Endodermal cell (in vitro differentiated cells): Measurements from ENCODE around the gene SH2D3C. TPM values are rescaled to one million over a fixed set of nuclear protein-coding genes. Genes with fewer than 3 reads are reported as not detected.

ENCODE experiments used
- DNase-seq: peaks from one replicate; pipeline ENCODE4 v3.0.0-alpha.2; 2017
- H3K27ac ChIP-seq: 2 replicates; pipeline ENCODE4 v1.5.1; 2013; ENCODE audit warnings: mild to moderate bottlenecking, low read depth, low read length, moderate library complexity
- H3K27me3 ChIP-seq: 2 replicates; pipeline ENCODE4 v1.6.1; 2013; ENCODE audit warnings: mild to moderate bottlenecking, low read length, moderate library complexity; ENCODE audit not compliant: insufficient read depth, control insufficient read depth, poor library complexity, severe bottlenecking
- H3K36me3 ChIP-seq: 2 replicates; pipeline ENCODE4 v1.7.0; 2013; ENCODE audit warnings: mild to moderate bottlenecking, low read length, moderate library complexity; ENCODE audit not compliant: control insufficient read depth, insufficient read depth
- H3K4me1 ChIP-seq: one replicate; pipeline ENCODE4 v1.7.0; 2013; ENCODE audit warnings: low read length; ENCODE audit not compliant: control insufficient read depth, insufficient read depth
- H3K4me3 ChIP-seq: 2 replicates; pipeline ENCODE4 v1.5.1; 2013; ENCODE audit warnings: mild to moderate bottlenecking, low read length, moderate library complexity
- H3K9ac ChIP-seq: 2 replicates; pipeline ENCODE4 v1.6.1; 2013; ENCODE audit warnings: mild to moderate bottlenecking, low read length, moderate library complexity; ENCODE audit not compliant: poor library complexity, severe bottlenecking; ENCODE audit errors: extremely low read depth
- H3K9me3 ChIP-seq: 2 replicates; pipeline ENCODE4 v1.6.1; 2013; ENCODE audit warnings: mild to moderate bottlenecking, low read length, moderate library complexity; ENCODE audit not compliant: control insufficient read depth
- H3K27ac Mint-ChIP-seq: 2 replicates; pipeline ENCODE4 v1.8.0; 2020; ENCODE audit warnings: mixed read lengths
- H3K27me3 Mint-ChIP-seq: 2 replicates; pipeline ENCODE4 v1.8.0; 2021; ENCODE audit warnings: mild to moderate bottlenecking, mixed read lengths; ENCODE audit not compliant: insufficient read depth
- H3K36me3 Mint-ChIP-seq: 2 replicates; pipeline ENCODE4 v1.8.0; 2020; ENCODE audit warnings: low read depth, mixed read lengths
- H3K4me1 Mint-ChIP-seq: 2 replicates; pipeline ENCODE4 v1.8.0; 2020; ENCODE audit warnings: mixed read lengths
- H3K4me3 Mint-ChIP-seq: 2 replicates; pipeline ENCODE4 v1.8.0; 2020; ENCODE audit warnings: mild to moderate bottlenecking, moderate library complexity, mixed read lengths
- H3K9me3 Mint-ChIP-seq: 2 replicates; pipeline ENCODE4 v1.8.0; 2020; ENCODE audit warnings: mild to moderate bottlenecking, mixed read lengths
- WGBS, 2 experiments: methylation state at CpG; one replicate each; pipeline versions ENCODE4 v1.1.5 to v1.1.7; 2013; ENCODE audit warnings: missing lambda C conversion rate in 2 of 2, mixed read lengths in 1 of 2; ENCODE audit not compliant: insufficient coverage in 1 of 2, insufficient read length in 1 of 2; 5-methylcytosine and 5-hydroxymethylcytosine counted together
- total RNA-seq, 2 donors: library from RNA; stranded (reverse); fragmentation: NEBNext Ultra II Directional in 1 of 2; extraction: Animal tissue kit (Norgen Biotek cat#: 25700) in 1 of 2; gene quantifications; 2 replicates in 1 of 2; 3 replicates in 1 of 2; pipeline ENCODE4 v1.2.1, GENCODE V29; 2021
- TF ChIP-seq, protein P1 (sequence below): fragments of 200-600 bp; sonication (generic); conservative IDR thresholded peaks from 2 replicates; pipeline ENCODE4 v1.5.0; 2021; ENCODE audit warnings: antibody characterized with exemption, mild to moderate bottlenecking

Gene SH2D3C
- total RNA-seq, 2 donors from 2014 or later, result 0.77 to 1.4 TPM

DNA sequence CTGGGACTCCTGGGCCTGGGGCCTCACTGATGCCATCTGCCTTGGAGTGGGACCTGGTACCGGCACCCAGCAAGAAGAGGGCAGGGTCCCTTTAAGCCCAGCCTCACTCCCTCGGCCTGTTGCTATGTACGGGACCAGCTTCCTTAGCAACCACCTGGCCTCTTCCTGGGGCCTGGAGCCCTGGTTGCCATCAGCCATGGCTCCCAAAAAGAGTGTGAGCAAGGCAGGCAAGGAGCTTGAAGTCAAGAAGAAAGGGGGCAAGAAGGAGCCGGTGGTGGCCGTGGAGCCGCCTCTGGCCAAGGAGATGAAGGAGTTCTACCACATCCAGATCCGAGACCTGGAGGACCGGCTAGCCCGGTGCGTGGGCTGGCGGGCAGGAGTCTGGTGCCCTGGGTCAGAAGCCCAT lies 71.6 kb downstream of the SH2D3C start, which contains the start of gene CFAP157:
Gene CFAP157, plus strand, starts transcription at position 153 of the 406 bp plus-strand sequence. Its CDS starts 44 bp downstream, at position 197.
- Mint-ChIP-seq H3K27me3 (no peaks in the 10 kb centered on the region), H3K36me3 (no peaks in the 10 kb centered on the region), H3K9me3 (no peaks in the 10 kb centered on the region), H3K4me1 (peaks cover 6% of the 10 kb centered on the region), H3K4me3 (peak within 1 kb of the TSS; percentile 28), H3K27ac (no peak within 1 kb of the TSS)
- Histone ChIP-seq H3K27ac (no peak within 1 kb of the TSS), H3K36me3 (no peaks in the 10 kb centered on the region), H3K4me3 (no peak within 1 kb of the TSS), H3K4me1 (no peaks in the 10 kb centered on the region), H3K9ac (no peak within 1 kb of the TSS), H3K9me3 (no peaks in the 10 kb centered on the region), H3K27me3 (no peaks in the 10 kb centered on the region)
- TF ChIP-seq, protein P1, sequence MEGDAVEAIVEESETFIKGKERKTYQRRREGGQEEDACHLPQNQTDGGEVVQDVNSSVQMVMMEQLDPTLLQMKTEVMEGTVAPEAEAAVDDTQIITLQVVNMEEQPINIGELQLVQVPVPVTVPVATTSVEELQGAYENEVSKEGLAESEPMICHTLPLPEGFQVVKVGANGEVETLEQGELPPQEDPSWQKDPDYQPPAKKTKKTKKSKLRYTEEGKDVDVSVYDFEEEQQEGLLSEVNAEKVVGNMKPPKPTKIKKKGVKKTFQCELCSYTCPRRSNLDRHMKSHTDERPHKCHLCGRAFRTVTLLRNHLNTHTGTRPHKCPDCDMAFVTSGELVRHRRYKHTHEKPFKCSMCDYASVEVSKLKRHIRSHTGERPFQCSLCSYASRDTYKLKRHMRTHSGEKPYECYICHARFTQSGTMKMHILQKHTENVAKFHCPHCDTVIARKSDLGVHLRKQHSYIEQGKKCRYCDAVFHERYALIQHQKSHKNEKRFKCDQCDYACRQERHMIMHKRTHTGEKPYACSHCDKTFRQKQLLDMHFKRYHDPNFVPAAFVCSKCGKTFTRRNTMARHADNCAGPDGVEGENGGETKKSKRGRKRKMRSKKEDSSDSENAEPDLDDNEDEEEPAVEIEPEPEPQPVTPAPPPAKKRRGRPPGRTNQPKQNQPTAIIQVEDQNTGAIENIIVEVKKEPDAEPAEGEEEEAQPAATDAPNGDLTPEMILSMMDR, result no peak
- peak; percentile 75 for DNase-seq
- WGBS, 2 experiments, result 84 to 97% methylated on average over 6 to 11 of the region's 11 CpGs

DNA sequence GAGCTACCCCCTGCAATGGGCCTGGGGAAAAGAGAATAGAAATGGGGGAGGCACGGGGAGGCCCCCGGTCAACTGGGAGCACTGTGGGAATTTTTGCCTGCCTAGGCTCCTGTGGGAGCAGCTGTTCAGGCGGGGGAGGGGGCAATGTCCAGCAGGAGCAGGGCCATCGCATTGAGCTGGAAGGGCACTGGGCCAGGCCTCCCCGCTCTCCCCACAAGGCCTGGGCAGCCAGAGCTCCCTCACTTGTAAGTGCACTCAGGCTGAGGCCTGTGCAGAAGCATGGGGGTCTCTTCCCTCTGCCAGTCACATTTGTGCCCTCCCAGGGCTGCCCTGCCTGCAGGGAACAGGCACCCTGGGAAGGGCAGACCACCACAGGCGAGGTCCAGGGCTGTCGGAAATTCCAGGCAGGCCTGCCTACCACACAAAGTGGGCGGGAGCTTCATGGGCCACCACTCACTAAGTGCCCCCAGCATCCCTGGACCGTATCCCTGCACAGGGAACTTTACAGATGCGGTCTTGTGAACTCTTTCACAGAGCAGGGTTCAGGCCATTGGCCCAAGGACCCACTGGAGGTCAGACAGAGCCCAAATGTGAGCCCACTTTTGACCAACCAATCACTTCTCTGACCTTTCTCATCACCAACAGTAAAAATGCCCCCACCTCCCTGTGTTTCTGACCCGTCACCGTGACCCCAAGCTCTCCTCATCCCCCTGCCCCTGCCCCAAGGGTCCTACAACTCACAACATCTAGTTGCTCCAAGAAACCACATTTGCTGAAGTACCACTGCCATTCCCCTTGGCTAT lies 72.7 kb downstream of the SH2D3C start:
- H3K36me3 Mint-ChIP-seq, result no peaks in the 10 kb centered on the region
- Histone ChIP-seq H3K4me3 (no peak overlapping the region), H3K9ac (no peak overlapping the region), H3K27ac (no peak overlapping the region), H3K27me3 (no peaks in the 10 kb centered on the region), H3K9me3 (no peaks in the 10 kb centered on the region), H3K4me1 (no peaks in the 10 kb centered on the region), H3K36me3 (no peaks in the 10 kb centered on the region)
- peaks cover 1% of the 10 kb centered on the region for H3K4me1 Mint-ChIP-seq
- H3K27ac Mint-ChIP-seq, result no peak overlapping the region
- H3K27me3 Mint-ChIP-seq, result no peaks in the 10 kb centered on the region
- TF ChIP-seq, protein P1, result no peak
- no peak for DNase-seq
- 81 to 90% methylated on average over 5 to 12 of the region's 12 CpGs for WGBS, 2 experiments
- no peaks in the 10 kb centered on the region for H3K9me3 Mint-ChIP-seq
- H3K4me3 Mint-ChIP-seq, result no peak overlapping the region

DNA sequence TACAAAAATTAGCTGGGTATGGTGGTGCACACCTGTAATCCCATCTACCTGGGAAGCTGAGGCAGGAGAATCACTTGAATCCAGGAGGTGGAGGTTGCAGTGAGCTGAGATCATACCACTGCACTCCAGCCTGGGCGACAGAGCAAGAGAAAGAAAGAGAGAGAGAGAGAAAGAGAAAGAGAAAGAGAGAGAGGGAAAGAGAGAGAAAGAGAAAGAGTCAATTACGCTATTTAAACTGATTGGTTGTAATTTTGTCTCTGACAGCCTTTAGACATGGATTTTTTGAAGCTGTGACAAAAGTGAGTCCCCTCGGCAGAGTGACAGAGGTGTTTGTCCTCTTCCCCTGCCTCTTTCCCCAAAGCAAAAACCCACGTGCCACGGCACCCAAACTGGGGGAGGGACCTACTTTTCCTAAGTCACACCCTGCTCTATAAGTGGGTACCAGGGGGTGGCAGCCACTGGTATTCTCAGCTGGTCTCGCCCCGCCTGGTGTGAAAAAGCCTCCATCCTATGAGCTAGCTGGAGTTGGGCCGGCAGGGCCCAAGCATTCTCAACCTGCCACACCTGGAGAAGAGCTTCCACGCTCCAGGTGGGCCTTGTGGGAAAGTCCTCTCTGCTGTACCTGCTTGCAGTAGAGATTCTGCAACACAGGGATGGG lies 75.0 kb downstream of the SH2D3C start:
- H3K9ac ChIP-seq, result no peak overlapping the region
- no peaks in the 10 kb centered on the region for H3K4me1 ChIP-seq
- no peak overlapping the region for H3K27ac ChIP-seq
- no peak for DNase-seq
- TF ChIP-seq, protein P1, result no peak
- peaks cover 1% of the 10 kb centered on the region for H3K4me1 Mint-ChIP-seq
- no peaks in the 10 kb centered on the region for H3K36me3 Mint-ChIP-seq
- H3K27ac Mint-ChIP-seq, result no peak overlapping the region
- no peak overlapping the region for H3K4me3 Mint-ChIP-seq
- no peaks in the 10 kb centered on the region for H3K9me3 Mint-ChIP-seq
- no peaks in the 10 kb centered on the region for H3K9me3 ChIP-seq
- H3K4me3 ChIP-seq, result no peak overlapping the region
- no peaks in the 10 kb centered on the region for H3K36me3 ChIP-seq
- no peaks in the 10 kb centered on the region for H3K27me3 ChIP-seq
- 82 to 90% methylated on average over 6 to 9 of the region's 9 CpGs for WGBS, 2 experiments
- H3K27me3 Mint-ChIP-seq, result no peaks in the 10 kb centered on the region
